Spleen (tissue), 11 donors: ENCODE results near the gene TTC21A. TPM values are rescaled to one million over a fixed set of nuclear protein-coding genes. Genes with fewer than 3 reads are reported as not detected.
A peak's percentile ranks its signal among the peaks of the same experiment; 100 is the strongest.

Source experiments
- DNase-seq: peaks from one replicate; pipeline ENCODE4 v3.0.0-alpha.2; 2020
- H3K27ac ChIP-seq, 8 donors: fragments of 200-600 bp; sonication (generic) in 7 of 8; 1 replicate in 4 of 8; 2 replicates in 4 of 8; pipeline versions ENCODE4 v1.5.0 to v1.8.0; 2016 to 2021; ENCODE audit warnings: inconsistent platforms in 4 of 8, mild to moderate bottlenecking in 4 of 8, moderate library complexity in 1 of 8
- H3K27me3 ChIP-seq, 7 donors: fragments of 200-600 bp; sonication (generic) in 6 of 7; replicated peaks in 1 of 7; 1 replicate in 4 of 7; 2 replicates in 3 of 7; pipeline versions ENCODE4 v1.5.0 to v1.8.0; 2016 to 2021; ENCODE audit warnings: inconsistent platforms in 3 of 7, mild to moderate bottlenecking in 1 of 7
- H3K36me3 ChIP-seq, 6 donors: fragments of 200-600 bp; sonication (generic) in 5 of 6; 1 replicate in 4 of 6; 2 replicates in 2 of 6; pipeline versions ENCODE4 v1.5.0 to v1.8.0; 2016 to 2021; ENCODE audit warnings: inconsistent platforms in 2 of 6
- H3K4me1 ChIP-seq, 6 donors: fragments of 200-600 bp; sonication (generic) in 5 of 6; 1 replicate in 3 of 6; 2 replicates in 3 of 6; pipeline versions ENCODE4 v1.5.0 to v1.8.0; 2016 to 2021; ENCODE audit warnings: inconsistent platforms in 3 of 6
- H3K4me3 ChIP-seq, 8 donors: fragments of 200-600 bp; sonication (generic) in 7 of 8; 1 replicate in 4 of 8; 2 replicates in 4 of 8; pipeline versions ENCODE4 v1.5.0 to v1.8.0; 2016 to 2021; ENCODE audit warnings: inconsistent platforms in 4 of 8, mild to moderate bottlenecking in 4 of 8, moderate library complexity in 2 of 8
- H3K9me3 ChIP-seq, 8 donors: fragments of 200-600 bp; sonication (generic) in 7 of 8; 1 replicate in 4 of 8; 2 replicates in 4 of 8; pipeline versions ENCODE4 v1.5.0 to v1.8.0; 2016 to 2021; ENCODE audit warnings: inconsistent platforms in 4 of 8
- POLR2A ChIP-seq, 3 donors: fragments of 450-650 bp; IDR thresholded peaks; one replicate each; pipeline ENCODE4 v1.5.1; 2017; ENCODE audit warnings: antibody characterized with exemption in 3 of 3, mild to moderate bottlenecking in 1 of 3
- POLR2AphosphoS5 ChIP-seq, 3 donors: sonication (generic); formaldehyde crosslinking; IDR thresholded peaks; one replicate each; pipeline ENCODE4 v1.5.1; 2017; ENCODE audit warnings: antibody characterized with exemption in 3 of 3
- WGBS, 5 donors: extraction: QIAGEN DNeasy Blood & Tissue Kit in 3 of 5; methylation state at CpG; one replicate each; pipeline versions ENCODE4 v1.1.5 to v1.1.7; 2013 to 2018; 5-methylcytosine and 5-hydroxymethylcytosine counted together
- intact Hi-C: fragments of 100-400 bp; cut with DNase I; formaldehyde crosslinking; loops from one replicate; pipeline ENCODE4 v1.15.0; 2023; ENCODE audit warnings: low total_unique reads
- polyA plus RNA-seq, 3 donors: library from polyadenylated mRNA; stranded (reverse); fragments of 200-250 nt; gene quantifications; one replicate each; pipeline ENCODE4 v1.2.1, GENCODE V29; 2013
- total RNA-seq, 7 donors: library from RNA; depleted of rRNA in 3 of 7; stranded (reverse); fragments of >200 nt in 3 of 7; fragmentation: NEBNext Ultra II Directional in 4 of 7; extraction: Animal tissue kit (Norgen Biotek cat#: 25700) in 4 of 7; gene quantifications; one replicate each; pipeline versions ENCODE4 v1.1.0 to v1.2.1, GENCODE V29; 2016 to 2021
- TF ChIP-seq, protein P1 (sequence below), 11 experiments: fragments of 200-600 bp in 7 of 11; fragments of 450-650 bp in 4 of 11; sonication (generic) in 4 of 11; IDR thresholded peaks in 8 of 11; conservative IDR thresholded peaks in 3 of 11; 1 replicate in 7 of 11; 2 replicates in 4 of 11; pipeline versions ENCODE4 v1.4.0 to v1.8.0; 2016 to 2021; ENCODE audit warnings: antibody characterized with exemption in 11 of 11, inconsistent platforms in 4 of 11, mild to moderate bottlenecking in 1 of 11
- donor health status: healthy with polysubstance abuse.
- donor health status: DM: no; HTN: no; CAD: no; lungs with moderate emphysema.
- donor health status: DM: no; HTN: no; CAD: no.
- donor health status: Bipolar disorder and iron deficiency.
- donor health status: healthy.
- donor health status: DM: no; HTN: no; CAD: no.
- donor health status: DM: yes; HTN: yes; CAD: no.

Gene TTC21A
- total and polyA plus RNA-seq, 10 donors: 11.6 to 34.3 (median 16.0) TPM

- H3K9me3 ChIP-seq: no peaks in the 10 kb centered on the region
- WGBS, 5 donors: 82 to 87% (median 83%) methylated on average over 7 of the region's 7 CpGs
- DNase-seq: no peak
- no peak overlapping the region for H3K27ac ChIP-seq
- no peak overlapping the region for H3K4me3 ChIP-seq
- no peaks in the 10 kb centered on the region for H3K36me3 ChIP-seq
- intact Hi-C loops: no loop called here
- no peaks in the 10 kb centered on the region for H3K27me3 ChIP-seq
- peaks cover 5 to 20% (median 12%) of the 10 kb centered on the region in 6 donors for H3K4me1 ChIP-seq
- TF ChIP-seq, protein P1, sequence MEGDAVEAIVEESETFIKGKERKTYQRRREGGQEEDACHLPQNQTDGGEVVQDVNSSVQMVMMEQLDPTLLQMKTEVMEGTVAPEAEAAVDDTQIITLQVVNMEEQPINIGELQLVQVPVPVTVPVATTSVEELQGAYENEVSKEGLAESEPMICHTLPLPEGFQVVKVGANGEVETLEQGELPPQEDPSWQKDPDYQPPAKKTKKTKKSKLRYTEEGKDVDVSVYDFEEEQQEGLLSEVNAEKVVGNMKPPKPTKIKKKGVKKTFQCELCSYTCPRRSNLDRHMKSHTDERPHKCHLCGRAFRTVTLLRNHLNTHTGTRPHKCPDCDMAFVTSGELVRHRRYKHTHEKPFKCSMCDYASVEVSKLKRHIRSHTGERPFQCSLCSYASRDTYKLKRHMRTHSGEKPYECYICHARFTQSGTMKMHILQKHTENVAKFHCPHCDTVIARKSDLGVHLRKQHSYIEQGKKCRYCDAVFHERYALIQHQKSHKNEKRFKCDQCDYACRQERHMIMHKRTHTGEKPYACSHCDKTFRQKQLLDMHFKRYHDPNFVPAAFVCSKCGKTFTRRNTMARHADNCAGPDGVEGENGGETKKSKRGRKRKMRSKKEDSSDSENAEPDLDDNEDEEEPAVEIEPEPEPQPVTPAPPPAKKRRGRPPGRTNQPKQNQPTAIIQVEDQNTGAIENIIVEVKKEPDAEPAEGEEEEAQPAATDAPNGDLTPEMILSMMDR (IDR thresholded peaks at IDR 0.05 in 8 of 11, conservative IDR thresholded peaks at IDR 0.05 in 3 of 11): no peak
- no peak for TF ChIP-seq POLR2AphosphoS5 (IDR thresholded peaks at IDR 0.05)
- no peak for TF ChIP-seq POLR2A (IDR thresholded peaks at IDR 0.05)
Observed at GRCh38 chr3:39157359-39157758, 49.9 kb downstream of the TTC21A start.

GRCh38 chr3:39158148-39158715 is 50.8 kb downstream of the TTC21A start:
- Histone ChIP-seq H3K27ac (no peak overlapping the region), H3K4me3 (no peak overlapping the region), H3K27me3 (no peaks in the 10 kb centered on the region), H3K4me1 (peaks cover 5 to 17% (median 11%) of the 10 kb centered on the region in 6 donors), H3K9me3 (no peaks in the 10 kb centered on the region), H3K36me3 (no peaks in the 10 kb centered on the region)
- TF ChIP-seq POLR2A (IDR thresholded peaks at IDR 0.05): no peak
- TF ChIP-seq, protein P1 (IDR thresholded peaks at IDR 0.05 in 8 of 11, conservative IDR thresholded peaks at IDR 0.05 in 3 of 11): no peak
- TF ChIP-seq POLR2AphosphoS5 (IDR thresholded peaks at IDR 0.05): no peak
- WGBS, 5 donors: 83 to 90% (median 86%) methylated on average over 5 of the region's 5 CpGs
- DNase-seq: no peak
- intact Hi-C loops: no loop called here

GRCh38 chr3:39164414-39164813 is 56.9 kb downstream of the TTC21A start:
- H3K4me3 ChIP-seq: no peak overlapping the region
- intact Hi-C loops: no loop called here
- TF ChIP-seq, protein P1 (IDR thresholded peaks at IDR 0.05 in 8 of 11, conservative IDR thresholded peaks at IDR 0.05 in 3 of 11): no peak
- TF ChIP-seq POLR2AphosphoS5 (IDR thresholded peaks at IDR 0.05) (no peak), POLR2A (IDR thresholded peaks at IDR 0.05) (no peak)
- 78 to 86% (median 81%) methylated on average over 3 of the region's 3 CpGs for WGBS, 5 donors
- H3K36me3 ChIP-seq: no peaks in the 10 kb centered on the region
- no peak for DNase-seq
- no peak overlapping the region for H3K27ac ChIP-seq
- H3K27me3 ChIP-seq: no peaks in the 10 kb centered on the region
- no peaks in the 10 kb centered on the region for H3K9me3 ChIP-seq
- peaks cover 0 to 27% (median 15%) of the 10 kb centered on the region in 6 donors for H3K4me1 ChIP-seq

GRCh38 chr3:39165518-39165917 is 58.0 kb downstream of the TTC21A start:
- WGBS, 5 donors: 81 to 93% (median 87%) methylated on average over 1 of the region's 1 CpG
- no peaks in the 10 kb centered on the region for H3K36me3 ChIP-seq
- DNase-seq: no peak
- H3K27ac ChIP-seq: peak overlapping the region in 3 of 8 donors; percentile 70 to 74 (median 73)
- no peak overlapping the region for H3K4me3 ChIP-seq
- TF ChIP-seq POLR2AphosphoS5 (IDR thresholded peaks at IDR 0.05) (no peak), POLR2A (IDR thresholded peaks at IDR 0.05) (no peak)
- TF ChIP-seq, protein P1 (IDR thresholded peaks at IDR 0.05 in 8 of 11, conservative IDR thresholded peaks at IDR 0.05 in 3 of 11): no peak
- peaks cover 0 to 27% (median 15%) of the 10 kb centered on the region in 6 donors for H3K4me1 ChIP-seq
- intact Hi-C loops: no loop called here
- no peaks in the 10 kb centered on the region for H3K9me3 ChIP-seq
- H3K27me3 ChIP-seq: no peaks in the 10 kb centered on the region
